ENCODE data around the gene DNASE1L2.

Gene DNASE1L2

DNA sequence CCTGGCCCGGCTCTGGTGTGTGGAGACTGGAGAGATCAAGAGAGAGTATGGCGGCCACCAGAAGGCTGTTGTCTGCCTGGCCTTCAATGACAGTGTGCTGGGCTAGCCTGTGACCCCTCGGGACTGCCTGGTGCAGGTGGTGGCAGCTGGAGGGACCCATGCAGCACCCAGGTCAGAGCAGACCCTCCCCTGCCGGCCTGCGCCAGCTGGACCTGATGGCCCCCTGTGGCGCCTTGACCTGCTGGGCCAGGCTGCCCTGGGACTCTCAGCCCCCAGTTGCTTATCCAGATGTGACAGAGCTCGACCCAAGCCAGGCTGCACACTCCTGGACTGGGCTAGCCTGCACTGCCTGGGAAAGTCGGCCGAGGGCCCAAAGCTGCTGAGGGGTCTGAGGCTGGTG lies 27.5 kb upstream of the DNASE1L2 start:
- Histone ChIP-seq H3K27ac (ENCODE audit: low read length, poor library complexity, severe bottlenecking) (no peak overlapping the region), H2BK12ac (ENCODE audit: low read length in 2 of 2) (no peak overlapping the region), H3K14ac (ENCODE audit: low read length in 2 of 2) (no peak overlapping the region), H3K23ac (ENCODE audit: low read length in 2 of 2) (no peak overlapping the region), H3K79me1 (replicated peaks; ENCODE audit: low read length, poor library complexity, severe bottlenecking) (peaks cover 38% of the 10 kb centered on the region), H2BK5ac (ENCODE audit: low read depth, low read length, poor library complexity, severe bottlenecking) (no peak overlapping the region), H3K4me3 (ENCODE audit: insufficient read depth in 1 of 2, low read depth in 1 of 2, low read length in 2 of 2) (no peak overlapping the region), H2AFZ (ENCODE audit: low read depth, low read length) (no peak overlapping the region), H3K4me2 (ENCODE audit: low read length, poor library complexity, severe bottlenecking) (no peak overlapping the region), H3K4ac (ENCODE audit: low read depth in 1 of 2, low read length in 2 of 2) (no peak overlapping the region), H3K27me3 (ENCODE audit: control insufficient read depth in 1 of 2, insufficient read depth in 1 of 2, low read length in 2 of 2) (no peaks in the 10 kb centered on the region), H2BK120ac (ENCODE audit: low read depth, low read length) (no peak overlapping the region), H2BK15ac (ENCODE audit: low read depth, poor library complexity, severe bottlenecking) (no peak overlapping the region), H3K18ac (ENCODE audit: low read depth in 1 of 2, low read length in 2 of 2) (no peak overlapping the region), H3K9me3 (ENCODE audit: control insufficient read depth, low read length) (no peaks in the 10 kb centered on the region), H3K9ac (ENCODE audit: low read length) (no peak overlapping the region), H2AK5ac (ENCODE audit: low read length, severe bottlenecking) (no peak overlapping the region), H3K4me1 (ENCODE audit: control insufficient read depth, insufficient read depth, low read depth, low read length) (peaks cover 48% of the 10 kb centered on the region), H3K36me3 (ENCODE audit: control insufficient read depth in 1 of 2, insufficient read depth in 2 of 2, low read depth in 1 of 2, low read length in 2 of 2) (peaks cover 31 to 67% of the 10 kb centered on the region in 2 experiments), H4K91ac (ENCODE audit: low read length) (no peak overlapping the region), H4K8ac (ENCODE audit: low read length) (no peak overlapping the region)
- no peak for DNase-seq
- 95% methylated on average over 9 of the region's 9 CpGs for WGBS

DNA sequence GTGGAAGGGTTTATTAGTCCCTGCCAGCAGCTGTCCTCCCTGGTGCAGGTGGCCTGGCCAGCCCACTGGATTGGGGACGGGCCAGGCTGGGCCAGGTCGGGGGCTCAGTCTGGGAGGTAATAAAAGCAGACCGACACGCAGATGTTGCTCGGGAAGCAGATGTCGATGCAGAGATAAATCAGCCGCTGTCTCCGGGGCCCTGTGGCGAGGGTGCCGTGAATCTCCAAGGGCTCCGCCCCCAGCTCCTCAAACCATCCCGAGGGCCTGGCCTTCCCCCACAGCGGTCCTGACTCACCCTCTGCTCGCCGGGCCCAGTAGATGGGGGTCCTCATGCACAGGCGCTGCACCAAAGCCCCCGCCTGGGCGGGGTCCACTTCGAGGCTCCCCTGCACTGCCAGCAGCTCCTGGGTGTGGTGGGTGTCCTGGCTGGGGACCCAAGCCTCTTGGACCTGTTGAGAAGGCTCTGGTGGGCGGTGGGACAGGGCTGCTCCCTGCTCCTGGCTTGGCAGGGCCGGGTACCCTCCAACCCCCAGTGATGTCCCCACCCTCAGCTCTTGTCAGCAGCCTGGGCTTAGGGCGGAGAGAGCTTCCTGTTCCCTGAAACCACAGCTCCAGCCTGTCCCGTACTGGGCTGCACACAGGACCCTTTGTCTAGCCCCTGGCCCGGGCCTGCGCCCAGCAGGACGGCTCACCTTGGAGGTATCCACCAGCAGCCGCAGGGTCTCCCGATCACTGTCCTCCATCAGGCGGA lies 26.8 kb upstream of the DNASE1L2 start:
- Histone ChIP-seq H3K14ac (ENCODE audit: low read length in 2 of 2) (no peak overlapping the region), H3K36me3 (ENCODE audit: control insufficient read depth in 1 of 2, insufficient read depth in 2 of 2, low read depth in 1 of 2, low read length in 2 of 2) (peaks cover 31 to 67% of the 10 kb centered on the region in 2 experiments), H3K4me2 (ENCODE audit: low read length, poor library complexity, severe bottlenecking) (no peak overlapping the region), H3K4me3 (ENCODE audit: insufficient read depth in 1 of 2, low read depth in 1 of 2, low read length in 2 of 2) (no peak overlapping the region), H4K91ac (ENCODE audit: low read length) (no peak overlapping the region), H2AFZ (ENCODE audit: low read depth, low read length) (no peak overlapping the region), H2BK15ac (ENCODE audit: low read depth, poor library complexity, severe bottlenecking) (peak overlapping the region; percentile 45), H3K9ac (ENCODE audit: low read length) (no peak overlapping the region), H2AK5ac (ENCODE audit: low read length, severe bottlenecking) (no peak overlapping the region), H3K9me3 (ENCODE audit: control insufficient read depth, low read length) (no peaks in the 10 kb centered on the region), H3K79me1 (replicated peaks; ENCODE audit: low read length, poor library complexity, severe bottlenecking) (peaks cover 38% of the 10 kb centered on the region), H3K27ac (ENCODE audit: low read length, poor library complexity, severe bottlenecking) (no peak overlapping the region), H3K23ac (ENCODE audit: low read length in 2 of 2) (no peak overlapping the region), H3K4me1 (ENCODE audit: control insufficient read depth, insufficient read depth, low read depth, low read length) (peaks cover 51% of the 10 kb centered on the region), H2BK5ac (ENCODE audit: low read depth, low read length, poor library complexity, severe bottlenecking) (no peak overlapping the region), H2BK12ac (ENCODE audit: low read length in 2 of 2) (no peak overlapping the region), H3K18ac (ENCODE audit: low read depth in 1 of 2, low read length in 2 of 2) (no peak overlapping the region), H4K8ac (ENCODE audit: low read length) (no peak overlapping the region), H3K4ac (ENCODE audit: low read depth in 1 of 2, low read length in 2 of 2) (no peak overlapping the region), H2BK120ac (ENCODE audit: low read depth, low read length) (no peak overlapping the region), H3K27me3 (ENCODE audit: control insufficient read depth in 1 of 2, insufficient read depth in 1 of 2, low read length in 2 of 2) (no peaks in the 10 kb centered on the region)
- WGBS: 87% methylated on average over 29 of the region's 29 CpGs
- DNase-seq: no peak

DNA sequence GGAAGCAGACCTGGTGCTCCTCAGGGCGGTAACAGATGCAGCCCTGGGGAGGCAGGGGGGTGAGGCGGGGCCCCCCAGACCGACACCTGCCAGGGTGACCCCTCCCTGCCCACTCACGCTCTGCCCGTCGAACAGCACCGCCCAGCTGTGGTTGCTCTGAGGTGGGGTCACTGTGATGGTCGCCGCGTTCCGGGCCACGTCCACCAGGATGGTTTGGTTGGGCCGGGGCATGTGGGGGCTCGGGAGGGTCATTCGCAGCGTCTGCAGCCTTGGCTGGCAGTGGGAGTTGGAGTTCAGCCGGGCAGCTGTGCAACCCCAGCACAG lies 26.3 kb upstream of the DNASE1L2 start:
- peaks cover 31 to 67% of the 10 kb centered on the region in 2 experiments for H3K36me3 ChIP-seq (ENCODE audit: control insufficient read depth in 1 of 2, insufficient read depth in 2 of 2, low read depth in 1 of 2, low read length in 2 of 2)
- H3K4me3 ChIP-seq (ENCODE audit: insufficient read depth in 1 of 2, low read depth in 1 of 2, low read length in 2 of 2): no peak overlapping the region
- H3K4me1 ChIP-seq (ENCODE audit: control insufficient read depth, insufficient read depth, low read depth, low read length): peaks cover 48% of the 10 kb centered on the region
- no peak overlapping the region for H2AK5ac ChIP-seq (ENCODE audit: low read length, severe bottlenecking)
- no peak overlapping the region for H2AFZ ChIP-seq (ENCODE audit: low read depth, low read length)
- H3K9ac ChIP-seq (ENCODE audit: low read length): no peak overlapping the region
- no peak overlapping the region for H2BK5ac ChIP-seq (ENCODE audit: low read depth, low read length, poor library complexity, severe bottlenecking)
- peaks cover 38% of the 10 kb centered on the region for H3K79me1 ChIP-seq (replicated peaks; ENCODE audit: low read length, poor library complexity, severe bottlenecking)
- H2BK12ac ChIP-seq (ENCODE audit: low read length in 2 of 2): no peak overlapping the region
- no peak overlapping the region for H4K91ac ChIP-seq (ENCODE audit: low read length)
- H3K9me3 ChIP-seq (ENCODE audit: control insufficient read depth, low read length): no peaks in the 10 kb centered on the region
- no peaks in the 10 kb centered on the region for H3K27me3 ChIP-seq (ENCODE audit: control insufficient read depth in 1 of 2, insufficient read depth in 1 of 2, low read length in 2 of 2)
- H3K4me2 ChIP-seq (ENCODE audit: low read length, poor library complexity, severe bottlenecking): no peak overlapping the region
- no peak overlapping the region for H4K8ac ChIP-seq (ENCODE audit: low read length)
- H2BK15ac ChIP-seq (ENCODE audit: low read depth, poor library complexity, severe bottlenecking): no peak overlapping the region
- WGBS: 97% methylated on average over 14 of the region's 17 CpGs
- H3K18ac ChIP-seq (ENCODE audit: low read depth in 1 of 2, low read length in 2 of 2): no peak overlapping the region
- no peak overlapping the region for H2BK120ac ChIP-seq (ENCODE audit: low read depth, low read length)
- DNase-seq: no peak
- H3K4ac ChIP-seq (ENCODE audit: low read depth in 1 of 2, low read length in 2 of 2): no peak overlapping the region
- no peak overlapping the region for H3K23ac ChIP-seq (ENCODE audit: low read length in 2 of 2)
- H3K14ac ChIP-seq (ENCODE audit: low read length in 2 of 2): no peak overlapping the region
- H3K27ac ChIP-seq (ENCODE audit: low read length, poor library complexity, severe bottlenecking): no peak overlapping the region

DNA sequence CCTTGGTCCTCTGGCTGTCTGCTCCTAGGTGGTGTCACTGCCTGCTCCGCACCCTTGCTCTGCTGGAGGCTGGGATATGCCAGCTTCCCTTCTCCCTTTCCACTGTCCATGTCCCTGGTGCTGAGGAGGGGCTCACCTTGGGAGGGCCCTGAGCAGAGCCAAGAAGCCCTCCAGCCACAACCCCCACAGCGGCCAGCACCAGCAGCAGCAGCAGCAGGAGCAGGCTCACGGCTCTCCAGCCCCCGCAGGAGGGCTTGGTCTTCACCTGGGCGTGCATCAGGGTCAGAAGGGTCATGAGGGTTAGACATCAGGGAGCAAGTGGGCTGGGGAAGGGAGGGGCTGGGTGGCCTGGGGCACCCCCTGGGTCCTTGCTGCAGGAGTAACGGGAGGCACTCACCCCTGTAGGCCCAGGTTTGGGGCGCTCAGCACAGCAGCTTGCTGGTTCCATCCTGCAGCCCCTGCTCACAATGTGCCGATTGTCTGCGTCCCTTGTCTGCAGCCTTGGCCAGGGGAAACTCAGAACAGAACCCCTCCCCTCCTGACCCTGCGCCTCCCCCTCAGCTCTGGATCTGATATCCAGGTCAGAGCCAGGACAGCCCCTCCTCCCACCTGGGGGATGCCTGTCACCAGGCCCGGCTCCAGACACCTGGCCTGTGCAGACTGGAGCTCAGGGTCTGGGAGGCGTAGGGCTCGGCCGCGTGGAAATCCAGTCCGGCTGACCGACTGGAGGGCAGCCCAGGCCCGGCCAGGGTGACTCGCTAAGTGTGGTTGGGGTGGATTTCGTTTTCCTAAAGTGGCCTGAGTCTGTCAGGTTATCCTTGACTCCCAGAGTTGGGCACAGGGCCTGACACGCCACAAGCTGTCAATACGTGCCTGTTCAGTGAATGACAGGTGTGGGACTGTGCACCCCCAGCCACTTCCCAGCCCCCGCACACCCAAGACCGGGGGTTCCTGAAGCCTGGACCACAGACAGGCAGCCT lies 25.6 kb upstream of the DNASE1L2 start, which contains the start of gene BRICD5:
BRICD5 (minus strand) TSS at position 478 of the 980 bp plus-strand sequence; CDS start at position 448, 30 bp downstream.
- Histone ChIP-seq H3K36me3 (ENCODE audit: control insufficient read depth in 1 of 2, insufficient read depth in 2 of 2, low read depth in 1 of 2, low read length in 2 of 2) (peaks cover 31 to 67% of the 10 kb centered on the region in 2 experiments), H3K27me3 (ENCODE audit: control insufficient read depth in 1 of 2, insufficient read depth in 1 of 2, low read length in 2 of 2) (no peaks in the 10 kb centered on the region), H2BK120ac (ENCODE audit: low read depth, low read length) (no peak within 1 kb of the TSS), H3K4me2 (ENCODE audit: low read length, poor library complexity, severe bottlenecking) (no peak within 1 kb of the TSS), H4K8ac (ENCODE audit: low read length) (peak within 1 kb of the TSS; percentile 19), H3K23ac (ENCODE audit: low read length in 2 of 2) (no peak within 1 kb of the TSS), H3K27ac (ENCODE audit: low read length, poor library complexity, severe bottlenecking) (no peak within 1 kb of the TSS), H3K4me3 (ENCODE audit: insufficient read depth in 1 of 2, low read depth in 1 of 2, low read length in 2 of 2) (no peak within 1 kb of the TSS), H2BK5ac (ENCODE audit: low read depth, low read length, poor library complexity, severe bottlenecking) (no peak within 1 kb of the TSS), H3K14ac (ENCODE audit: low read length in 2 of 2) (no peak within 1 kb of the TSS), H3K9me3 (ENCODE audit: control insufficient read depth, low read length) (no peaks in the 10 kb centered on the region), H2AFZ (ENCODE audit: low read depth, low read length) (no peak within 1 kb of the TSS), H3K9ac (ENCODE audit: low read length) (peak within 1 kb of the TSS; percentile 29), H2BK12ac (ENCODE audit: low read length in 2 of 2) (no peak within 1 kb of the TSS), H2BK15ac (ENCODE audit: low read depth, poor library complexity, severe bottlenecking) (no peak within 1 kb of the TSS), H3K18ac (ENCODE audit: low read depth in 1 of 2, low read length in 2 of 2) (no peak within 1 kb of the TSS), H3K4ac (ENCODE audit: low read depth in 1 of 2, low read length in 2 of 2) (no peak within 1 kb of the TSS), H3K4me1 (ENCODE audit: control insufficient read depth, insufficient read depth, low read depth, low read length) (peaks cover 48% of the 10 kb centered on the region), H4K91ac (ENCODE audit: low read length) (peak within 1 kb of the TSS; percentile 47), H2AK5ac (ENCODE audit: low read length, severe bottlenecking) (no peak within 1 kb of the TSS), H3K79me1 (replicated peaks; ENCODE audit: low read length, poor library complexity, severe bottlenecking) (peaks cover 38% of the 10 kb centered on the region)
- no peak for DNase-seq
- 75% methylated on average over 23 of the region's 24 CpGs for whole genome bisulfite sequencing
